ENCODE results near the gene POP5.

- no peak for TF ChIP-seq CTCF (conservative IDR thresholded peaks at IDR 0.05; ENCODE audit: low read depth in 2 of 2)
- TF ChIP-seq EZH2 (IDR thresholded peaks at IDR 0.05; ENCODE audit: low read depth, unreplicated experiment) = no peak
- no peak for TF ChIP-seq CREB1 (CRISPR knock-in tag; IDR thresholded peaks at IDR 0.05; ENCODE audit: low read depth)
- TF ChIP-seq STAT1 (IDR thresholded peaks at IDR 0.05; ENCODE audit: unreplicated experiment) = no peak
These were observed 39.4 kb upstream of the POP5 start for GRCh38 chr12:120620624-120621023.
